GM12874 (cell line): ENCODE data around the gene NRAP.

ENCODE experiments used
- CTCF ChIP-seq: IDR thresholded peaks from 2 replicates; pipeline ENCODE4 v1.5.1; 2011; ENCODE audit warnings: low read depth, mild to moderate bottlenecking, control low read depth, low read length, moderate library complexity; ENCODE audit not compliant: insufficient read depth

NRAP gene

GRCh38 chr10:113630929-113631533, 32.8 kb downstream of the NRAP start:
- TF ChIP-seq CTCF: no peak

GRCh38 chr10:113628607-113629153, 35.2 kb downstream of the NRAP start:
- TF ChIP-seq CTCF: no peak

GRCh38 chr10:113627836-113628235, 36.0 kb downstream of the NRAP start:
- TF ChIP-seq CTCF: no peak

GRCh38 chr10:113626809-113627355, 37.0 kb downstream of the NRAP start:
- TF ChIP-seq CTCF: no peak

GRCh38 chr10:113625461-113626186, 38.2 kb downstream of the NRAP start:
- TF ChIP-seq CTCF: no peak

- no peak for TF ChIP-seq CTCF
Measured at GRCh38 chr10:113622831-113623230, 41.0 kb downstream of the NRAP start.

- no peak for TF ChIP-seq CTCF
Measured at GRCh38 chr10:113621799-113622198, 42.0 kb downstream of the NRAP start.
